ENCODE data around the gene LIPG.
"Not testable (repeated sequence)": the region's sequence is repeated elsewhere in the genome, so short reads cannot be mapped to it uniquely, and the experiment has no call there.

- TF ChIP-seq CTCF, POLR2A (IDR thresholded peaks at IDR 0.05): not testable (repeated sequence)
Observed at GRCh38 chr18:49515003-49515402, 46.9 kb upstream of the LIPG start.
